ENCODE results near the gene RNF125.

RNF125 gene

GRCh38 chr18:32042337-32042736 lies 23.7 kb downstream of the RNF125 start:
- no peak for DNase-seq
- H3K27me3 ChIP-seq = no peaks in the 10 kb centered on the region
- no peaks in the 10 kb centered on the region for H3K4me1 ChIP-seq
- TF ChIP-seq CTCF (IDR thresholded peaks at IDR 0.05) = no peak
- intact Hi-C loops (cut with DNase I; ENCODE audit: low total_unique reads) = no loop called here
- H3K36me3 ChIP-seq = peaks cover 0 to 4% (median 0%) of the 10 kb centered on the region in 3 donors
- no peak overlapping the region for H3K27ac ChIP-seq
- H3K4me3 ChIP-seq = no peak overlapping the region
- no peaks in the 10 kb centered on the region for H3K9me3 ChIP-seq

- Histone ChIP-seq H3K4me3 (no peak overlapping the region), H3K27ac (no peak overlapping the region), H3K9me3 (no peaks in the 10 kb centered on the region), H3K4me1 (peaks cover 0 to 4% (median 0%) of the 10 kb centered on the region in 4 donors), H3K36me3 (no peaks in the 10 kb centered on the region), H3K27me3 (no peaks in the 10 kb centered on the region)
- intact Hi-C loops (cut with DNase I; ENCODE audit: low total_unique reads) = no loop called here
- TF ChIP-seq CTCF (IDR thresholded peaks at IDR 0.05) = no peak
- peak in 1 of 2 donors; percentile 72 for DNase-seq
Observed at GRCh38 chr18:32048507-32049091, 30.0 kb downstream of the RNF125 start.

- TF ChIP-seq CTCF (IDR thresholded peaks at IDR 0.05) = no peak
- DNase-seq = peak; percentile 39 to 68
- Histone ChIP-seq H3K27me3 (no peaks in the 10 kb centered on the region), H3K9me3 (no peaks in the 10 kb centered on the region), H3K4me1 (peaks cover 0 to 4% (median 0%) of the 10 kb centered on the region in 4 donors), H3K27ac (no peak overlapping the region), H3K36me3 (no peaks in the 10 kb centered on the region), H3K4me3 (no peak overlapping the region)
- intact Hi-C loops (cut with DNase I; ENCODE audit: low total_unique reads) = no loop called here
Observed at GRCh38 chr18:32049393-32050171, 31.0 kb downstream of the RNF125 start.

GRCh38 chr18:32056613-32057358 lies 38.2 kb downstream of the RNF125 start:
- H3K36me3 ChIP-seq = no peaks in the 10 kb centered on the region
- no peak overlapping the region for H3K4me3 ChIP-seq
- H3K9me3 ChIP-seq = no peaks in the 10 kb centered on the region
- no peak for TF ChIP-seq CTCF (IDR thresholded peaks at IDR 0.05)
- DNase-seq = no peak
- no peak overlapping the region for H3K27ac ChIP-seq
- intact Hi-C loops (cut with DNase I; ENCODE audit: low total_unique reads) = no loop called here
- H3K27me3 ChIP-seq = no peaks in the 10 kb centered on the region
- no peaks in the 10 kb centered on the region for H3K4me1 ChIP-seq

- no peak for TF ChIP-seq CTCF (IDR thresholded peaks at IDR 0.05)
- H3K27ac ChIP-seq = no peak overlapping the region
- intact Hi-C loops (cut with DNase I; ENCODE audit: low total_unique reads) = no loop called here
Observed at GRCh38 chr18:32057624-32058165, 39.1 kb downstream of the RNF125 start.

More at GRCh38 chr18:32057624-32058165, 39.1 kb downstream of the RNF125 start:
- Histone ChIP-seq H3K27me3 (no peaks in the 10 kb centered on the region), H3K4me3 (no peak overlapping the region), H3K9me3 (no peaks in the 10 kb centered on the region), H3K36me3 (no peaks in the 10 kb centered on the region), H3K4me1 (no peaks in the 10 kb centered on the region)
- DNase-seq = no peak

Data from tibial artery (tissue), 4 donors.